Omental fat pad (tissue), 4 donors: Measurements from ENCODE around the gene FBXO28. TPM values are rescaled to one million over a fixed set of nuclear protein-coding genes. Genes with fewer than 3 reads are reported as not detected.

ENCODE experiments used
- ATAC-seq: fragments of 150-250 bp; one replicate; pipeline ENCODE4 v1.9.1; 2016; ENCODE audit warnings: mild to moderate bottlenecking, moderate library complexity; ENCODE audit not compliant: low FRiP score
- DNase-seq: peaks from one replicate; pipeline ENCODE4 v3.0.0-alpha.2; 2019; ENCODE audit warnings: low spot score
- CTCF ChIP-seq, 3 donors: fragments of 450-650 bp; IDR thresholded peaks; one replicate each; pipeline ENCODE4 v1.5.1; 2016 to 2017; ENCODE audit warnings: antibody characterized with exemption in 3 of 3, mild to moderate bottlenecking in 3 of 3, moderate library complexity in 2 of 3
- total RNA-seq, 4 donors: library from RNA; depleted of rRNA; stranded (reverse); fragments of >200 nt; gene quantifications; one replicate each; pipeline ENCODE4 v1.1.0, GENCODE V29; 2016

Gene FBXO28
- total RNA-seq, 4 donors from 2014 or later: 24.9 to 32.7 (median 27.6) TPM

GRCh38 chr1:224141693-224142092 is 27.8 kb downstream of the FBXO28 start:
- no peak for TF ChIP-seq CTCF (IDR thresholded peaks at IDR 0.05)
- no peak for DNase-seq
- ATAC-seq: no peak

- DNase-seq (no peak), ATAC-seq (no peak)
- no peak for TF ChIP-seq CTCF (IDR thresholded peaks at IDR 0.05)
Measured at GRCh38 chr1:224149709-224150108, 35.8 kb downstream of the FBXO28 start.

GRCh38 chr1:224151117-224151516 is 37.2 kb downstream of the FBXO28 start:
- DNase-seq: no peak
- ATAC-seq: no peak

GRCh38 chr1:224157316-224157715 is 43.4 kb downstream of the FBXO28 start:
- ATAC-seq: no peak
- DNase-seq: no peak
- TF ChIP-seq CTCF (IDR thresholded peaks at IDR 0.05): no peak

More at GRCh38 chr1:224151117-224151516, 37.2 kb downstream of the FBXO28 start:
- no peak for TF ChIP-seq CTCF (IDR thresholded peaks at IDR 0.05)

- DNase-seq (no peak), ATAC-seq (no peak)
- no peak for TF ChIP-seq CTCF (IDR thresholded peaks at IDR 0.05)
Measured at GRCh38 chr1:224159541-224159940, 45.6 kb downstream of the FBXO28 start.

- DNase-seq (no peak), ATAC-seq (no peak)
- no peak for TF ChIP-seq CTCF (IDR thresholded peaks at IDR 0.05)
Measured at GRCh38 chr1:224160171-224160682, 46.3 kb downstream of the FBXO28 start.

- TF ChIP-seq CTCF (IDR thresholded peaks at IDR 0.05): no peak
- DNase-seq (no peak), ATAC-seq (no peak)
Measured at GRCh38 chr1:224162768-224163167, 48.9 kb downstream of the FBXO28 start.
